Measurements from ENCODE around the gene HSD17B12.

- TF ChIP-seq CTCF (IDR thresholded peaks at IDR 0.05; ENCODE audit: extremely low read depth in 1 of 2, insufficient read depth in 1 of 2, low read depth in 1 of 2, low read length in 2 of 2) (no peak), MAX (IDR thresholded peaks at IDR 0.05; ENCODE audit: insufficient read depth, insufficient read length) (no peak), FOS (IDR thresholded peaks at IDR 0.05; ENCODE audit: borderline replicate concordance, insufficient read depth, low read length) (no peak)
Observed at GRCh38 chr11:43810929-43811596, 130.5 kb downstream of the HSD17B12 start.

All from endothelial cell of umbilical vein (primary cell).